HG03571 (cell line): ENCODE data around the gene SEC11C.
A peak's percentile ranks its signal among the peaks of the same experiment; 100 is the strongest.
"Not testable (repeated sequence)": the region's sequence is repeated elsewhere in the genome, so short reads cannot be mapped to it uniquely, and the experiment has no call there.

Source experiments
- ATAC-seq: cut with Tn5 transposase; IDR thresholded peaks from one replicate; pipeline ENCODE4 v1.9.1; 2021; ENCODE audit not compliant: unreplicated experiment

The SEC11C gene

DNA sequence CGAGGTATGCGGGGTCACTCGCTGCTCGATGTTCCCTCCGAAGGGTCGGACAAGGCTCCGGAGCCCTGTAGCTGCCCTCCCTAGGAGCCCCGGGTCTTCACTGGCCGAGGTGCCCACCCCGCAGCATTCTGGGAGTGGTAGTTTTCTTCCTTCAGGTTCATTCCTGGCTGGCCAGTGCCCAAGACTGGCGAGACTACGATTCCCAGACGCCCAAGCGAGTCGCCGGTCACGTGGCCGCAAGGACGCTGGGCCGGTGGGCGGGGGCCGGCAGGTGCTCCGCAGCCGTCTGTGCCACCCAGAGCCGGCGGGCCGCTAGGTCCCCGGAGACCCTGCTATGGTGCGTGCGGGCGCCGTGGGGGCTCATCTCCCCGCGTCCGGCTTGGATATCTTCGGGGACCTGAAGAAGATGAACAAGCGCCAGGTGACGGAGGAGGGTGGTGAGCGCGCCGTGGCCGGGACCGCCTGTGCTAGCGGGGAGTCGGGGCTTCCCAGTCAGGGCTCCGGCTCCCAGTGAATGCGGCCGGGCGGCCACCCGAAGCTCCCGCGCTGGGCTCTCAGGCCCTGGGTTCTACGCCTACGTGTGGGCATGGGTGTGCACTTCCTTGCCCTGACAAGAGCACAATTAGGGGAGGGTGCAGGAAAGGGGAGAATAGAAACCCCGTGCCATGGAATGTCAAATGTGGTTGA is at the start of gene SEC11C:
Gene SEC11C (plus strand): TSS at position 270 of the 687 bp plus-strand sequence. CDS start 65 bp downstream, at position 335.
- ATAC-seq, result peak; percentile 71

DNA sequence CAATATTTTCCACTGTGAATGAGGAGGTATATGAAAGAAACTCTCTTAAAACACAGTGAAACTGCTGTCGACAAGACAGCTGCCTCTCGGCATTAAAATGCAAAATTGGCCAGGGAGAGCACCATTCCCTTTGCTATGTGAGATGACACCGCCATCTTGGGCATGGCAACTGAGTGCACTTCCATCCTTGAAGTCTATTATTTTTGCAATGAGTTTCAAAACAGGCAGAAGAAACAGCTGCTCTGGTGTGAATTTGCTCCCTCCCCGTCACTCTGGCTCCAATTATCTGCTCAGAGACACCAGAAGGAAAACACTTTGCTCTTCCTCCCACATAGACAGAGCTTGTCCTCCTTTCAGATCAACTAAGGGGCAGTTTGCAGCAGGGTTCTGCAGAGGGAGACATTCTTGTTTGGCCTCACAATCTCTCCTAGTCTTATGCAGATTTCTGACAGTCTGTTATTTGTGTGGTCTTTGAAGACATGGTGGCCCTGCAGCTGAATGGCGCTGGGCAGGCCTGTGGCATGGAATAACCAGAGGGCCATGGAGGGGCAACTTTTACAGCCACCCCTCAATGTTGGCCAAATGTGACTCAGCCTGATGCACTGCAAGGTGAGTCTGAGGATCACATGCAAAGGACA is 48.6 kb upstream of the SEC11C start:
- ATAC-seq, result no peak

DNA sequence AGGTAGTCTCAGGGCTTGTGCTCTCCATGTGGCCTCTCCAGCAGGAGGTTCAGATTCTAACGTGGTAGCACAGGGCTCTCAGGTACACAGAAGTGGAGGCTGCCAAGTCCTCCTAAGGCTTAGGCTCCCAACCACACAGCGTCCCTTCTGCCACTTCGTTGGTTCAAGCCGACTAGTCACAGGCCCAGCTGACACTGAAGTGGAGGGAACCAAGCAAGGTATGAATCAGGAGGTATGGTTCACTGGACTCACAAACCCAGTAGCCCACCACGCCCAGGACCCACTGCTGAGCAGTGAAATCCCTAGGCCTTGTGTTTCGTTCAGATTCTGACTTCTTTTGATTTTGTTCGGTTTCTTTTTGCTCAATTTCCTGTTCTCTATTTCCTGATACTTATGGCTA is 46.0 kb upstream of the SEC11C start:
- ATAC-seq, result no peak

- no peak for ATAC-seq
These were observed 45.1 kb upstream of the SEC11C start for GRCh38 chr18:59094569-59094968.

DNA sequence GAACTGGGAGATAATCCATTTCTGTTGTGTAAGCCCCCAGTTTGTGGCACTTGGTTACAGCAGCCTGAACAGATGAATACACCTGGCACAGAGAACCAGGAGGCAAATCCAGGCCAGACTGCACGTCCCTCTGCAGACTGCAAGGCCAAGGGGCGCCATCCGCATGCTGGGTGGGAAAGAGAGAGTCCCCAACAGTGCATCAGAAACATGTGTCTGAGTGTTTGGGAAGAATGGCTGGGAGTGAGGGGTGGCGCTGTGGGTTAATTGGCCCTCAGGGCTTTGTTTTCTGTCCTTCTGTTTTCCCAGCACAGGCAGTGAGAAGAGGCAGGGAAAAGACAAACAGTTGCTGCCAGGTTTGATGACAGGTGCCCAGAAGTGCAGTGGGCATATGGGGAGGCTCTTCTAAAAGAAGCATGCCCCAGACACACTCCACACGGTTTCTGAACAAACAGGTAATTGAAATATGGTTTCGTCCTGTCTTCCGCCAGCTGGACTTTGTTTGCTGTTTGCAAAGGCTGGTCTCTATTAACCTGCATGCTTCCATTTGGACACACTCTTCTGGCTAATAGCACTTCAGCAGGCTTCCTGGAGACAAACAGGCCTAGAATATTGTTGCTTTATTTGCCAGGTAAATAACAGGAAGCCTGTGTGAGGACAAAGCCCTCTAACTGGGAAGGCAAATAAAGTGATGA is 43.4 kb upstream of the SEC11C start:
- ATAC-seq, result no peak

DNA sequence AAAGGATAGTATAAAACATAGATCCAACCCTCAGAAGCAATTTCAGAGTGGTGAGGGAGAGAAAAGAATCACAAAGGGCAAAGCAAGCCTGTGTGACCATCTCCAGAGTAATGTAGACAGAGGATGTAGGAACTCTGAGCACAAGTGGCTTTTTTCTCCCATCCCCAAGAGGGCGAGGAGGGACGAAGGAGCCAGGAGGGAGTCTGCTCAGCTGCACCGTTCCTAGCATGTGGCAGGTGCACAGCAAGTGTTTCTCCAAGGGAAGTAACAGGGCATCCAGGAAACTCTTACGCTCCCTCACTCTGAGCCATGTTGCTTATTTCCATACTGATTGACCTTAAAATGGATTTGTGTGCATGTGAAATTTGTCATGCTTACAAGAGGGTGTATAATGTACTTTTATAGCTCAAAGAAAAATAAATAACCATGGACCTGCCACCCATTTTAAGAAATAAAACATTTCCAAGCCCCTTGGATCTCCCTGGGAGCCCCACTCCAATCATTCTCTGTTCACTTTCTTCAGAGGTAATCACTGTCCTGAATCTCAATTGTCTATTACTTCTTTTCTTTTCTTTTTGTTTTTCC is 37.8 kb upstream of the SEC11C start:
- no peak for ATAC-seq

GRCh38 chr18:59109375-59109774 is 30.3 kb upstream of the SEC11C start:
- ATAC-seq, result no peak

GRCh38 chr18:59114160-59114559 is 25.5 kb upstream of the SEC11C start:
- no peak for ATAC-seq

- ATAC-seq, result no peak
These were observed 15.9 kb upstream of the SEC11C start for GRCh38 chr18:59123588-59124369.

DNA sequence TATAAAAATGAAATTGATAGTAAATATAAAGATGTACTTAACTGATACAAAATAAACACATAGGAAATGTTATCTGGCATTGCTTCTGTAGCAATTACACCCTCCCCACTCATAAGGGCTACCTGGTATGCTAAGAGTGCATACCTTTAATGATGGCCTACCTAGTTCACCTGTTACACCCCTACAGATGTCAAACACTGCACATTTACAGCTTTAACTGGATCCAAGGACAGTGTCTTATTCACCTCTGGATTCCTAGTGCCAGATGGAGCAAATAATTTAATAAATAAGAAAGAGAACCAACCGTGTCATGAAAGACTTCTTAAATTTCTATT is 15.3 kb upstream of the SEC11C start:
- ATAC-seq, result no peak

DNA sequence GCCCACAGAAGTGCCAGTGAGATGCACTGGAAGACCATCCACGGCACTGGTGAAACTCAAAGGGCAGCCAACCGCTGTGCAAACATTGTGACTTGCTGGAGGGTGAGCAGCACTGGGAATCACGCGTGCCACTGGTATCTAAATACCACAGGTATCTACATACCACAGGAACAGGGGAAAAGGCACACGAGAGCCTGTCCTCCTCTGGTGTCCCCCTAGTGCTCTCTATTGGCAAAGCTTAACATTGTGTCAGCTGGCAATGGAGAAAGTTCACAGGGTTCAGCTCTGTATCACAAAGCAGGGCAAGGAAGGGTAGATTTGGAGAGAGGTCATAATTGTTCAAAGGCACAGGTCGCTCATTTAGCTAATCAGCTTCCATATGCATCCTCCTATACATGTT is 12.6 kb upstream of the SEC11C start:
- ATAC-seq, result no peak

DNA sequence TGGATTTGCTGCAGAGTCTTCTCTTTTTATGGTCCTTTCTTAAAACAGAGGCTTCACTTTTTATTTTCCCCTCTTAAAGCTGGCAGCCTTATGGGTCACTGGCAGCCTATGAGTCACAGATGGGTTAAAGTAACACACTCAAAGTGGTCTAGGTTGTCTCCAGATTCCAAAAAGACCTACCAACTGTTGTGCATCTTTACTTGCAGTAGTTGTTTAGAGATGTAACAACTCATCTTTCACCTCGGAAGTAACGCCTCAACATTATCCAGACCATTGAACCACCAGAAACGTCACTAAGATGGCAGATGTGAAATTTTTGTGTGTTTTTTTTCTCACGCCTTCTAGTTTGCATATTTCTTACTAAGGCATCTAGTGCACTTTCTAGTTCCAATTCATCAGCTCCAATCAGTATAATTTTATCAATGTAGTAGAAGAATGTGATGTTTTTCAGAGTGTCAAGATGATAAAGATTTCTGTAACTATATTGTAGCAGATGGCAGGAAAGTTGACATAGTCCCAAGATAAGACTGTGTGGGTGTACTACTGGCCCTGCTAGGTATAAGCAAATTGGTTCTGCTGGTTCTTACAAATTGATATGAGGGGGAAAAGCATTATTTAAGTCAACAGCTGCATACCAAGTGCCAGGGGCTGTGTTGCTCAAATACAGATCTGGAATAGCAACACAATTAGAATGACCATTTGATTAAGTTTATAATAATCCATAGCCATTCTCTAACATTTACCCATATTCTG is 9.6 kb upstream of the SEC11C start:
- no peak for ATAC-seq

- no peak for ATAC-seq
These were observed 6.7 kb upstream of the SEC11C start for GRCh38 chr18:59132810-59133465.

DNA sequence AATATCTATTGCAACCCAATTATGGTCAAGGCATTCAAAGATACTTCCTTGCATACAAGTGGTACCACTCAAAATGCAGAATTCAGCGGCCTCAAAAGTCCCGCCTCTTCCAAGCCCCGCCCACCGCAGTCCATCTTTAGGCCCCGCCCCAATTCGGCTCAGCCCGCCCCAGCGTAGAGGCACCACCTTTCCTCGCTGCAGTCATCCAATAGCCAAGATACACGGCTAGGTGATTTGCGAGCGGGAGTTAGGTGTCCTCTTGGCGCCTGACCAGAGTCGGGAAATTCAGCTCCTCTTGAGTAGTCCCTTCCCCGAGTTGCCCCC is 431 bp upstream of the SEC11C start:
- peak; percentile 72 for ATAC-seq

- ATAC-seq, result no peak
These were observed 710 bp downstream of the SEC11C start for GRCh38 chr18:59140302-59140885.

DNA sequence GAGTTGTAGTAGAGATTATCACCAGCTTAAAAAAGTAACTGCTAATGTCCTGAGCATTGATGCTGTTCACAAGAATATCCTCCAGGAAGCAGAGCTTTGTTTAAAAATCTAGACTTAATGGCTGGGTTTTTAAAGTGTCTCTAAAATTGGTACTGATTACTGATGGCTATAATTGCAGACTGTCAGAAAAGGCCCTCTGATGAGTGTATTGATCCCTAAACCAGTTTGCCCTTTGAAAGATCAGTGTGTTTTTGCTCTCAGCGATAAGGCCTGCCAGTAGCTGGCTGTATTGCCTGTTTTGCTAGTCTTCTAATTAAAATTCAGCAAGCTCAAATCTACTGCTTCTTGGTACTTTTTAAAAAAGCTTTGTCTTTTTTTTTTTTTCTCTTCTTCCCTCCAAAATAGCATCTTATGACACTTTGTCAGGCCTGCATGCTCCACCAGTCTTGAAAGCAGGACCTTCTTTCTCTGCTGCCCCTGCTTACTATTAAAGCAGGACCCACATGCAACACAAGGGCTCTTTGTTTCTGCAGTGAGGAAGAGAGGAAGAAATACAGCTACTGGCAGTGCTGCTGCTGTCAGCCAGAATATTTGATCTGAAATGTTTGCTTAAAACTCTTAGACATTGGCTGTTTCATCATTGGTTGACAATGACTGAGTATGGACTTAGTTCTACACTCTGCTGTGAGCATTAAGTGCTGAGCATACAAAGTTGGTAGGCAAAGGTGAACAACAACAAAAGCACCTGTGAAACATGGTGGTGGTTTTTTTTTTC is 1.8 kb downstream of the SEC11C start:
- no peak for ATAC-seq

DNA sequence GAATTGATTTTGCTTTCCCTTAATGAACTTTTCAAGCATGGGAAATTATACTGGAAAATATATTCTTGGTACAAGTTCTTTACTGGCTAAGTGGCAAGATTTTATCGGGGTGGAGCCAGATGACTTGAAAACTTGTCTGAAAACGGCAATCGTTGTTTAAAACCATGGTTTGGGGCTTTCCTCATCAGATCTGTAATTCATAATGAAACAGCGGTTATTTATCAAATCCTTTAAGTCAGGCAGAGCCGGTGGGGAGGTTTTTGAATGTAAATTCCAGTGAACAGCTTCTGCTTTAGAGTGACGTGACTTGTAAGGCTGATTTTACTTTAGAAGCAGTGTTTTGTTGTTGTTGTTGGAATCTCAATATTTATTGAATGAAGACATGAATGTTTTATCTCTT is 2.6 kb downstream of the SEC11C start:
- no peak for ATAC-seq

- ATAC-seq, result not testable (repeated sequence)
These were observed 3.2 kb downstream of the SEC11C start for GRCh38 chr18:59142800-59143416.

DNA sequence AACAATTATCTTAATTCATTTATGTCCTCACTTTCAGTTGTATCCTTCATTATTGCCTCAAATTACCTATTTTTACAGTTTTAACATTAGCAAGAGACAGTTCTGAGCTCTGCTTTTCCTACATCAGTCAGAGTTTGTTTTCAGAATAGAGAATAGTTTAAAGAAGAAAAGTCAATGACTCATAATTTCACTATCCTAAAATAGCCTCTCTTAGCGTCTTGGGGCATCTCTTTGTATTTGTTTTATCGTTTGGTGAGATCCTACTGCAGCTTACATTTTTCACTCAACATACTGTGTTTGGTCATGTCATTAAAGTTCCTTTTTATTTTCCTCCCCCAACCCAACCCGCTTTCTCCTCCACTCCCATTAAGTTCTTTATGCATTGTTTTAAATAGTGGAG is 3.8 kb downstream of the SEC11C start:
- ATAC-seq, result no peak
